ENCODE results near the gene STRN. TPM values are rescaled to one million over a fixed set of nuclear protein-coding genes. Genes with fewer than 3 reads are reported as not detected.
"Not testable (repeated sequence)": the region's sequence is repeated elsewhere in the genome, so short reads cannot be mapped to it uniquely, and the experiment has no call there.

The STRN gene
- polyA plus RNA-seq, 1 donor, result 26.4 TPM

DNA sequence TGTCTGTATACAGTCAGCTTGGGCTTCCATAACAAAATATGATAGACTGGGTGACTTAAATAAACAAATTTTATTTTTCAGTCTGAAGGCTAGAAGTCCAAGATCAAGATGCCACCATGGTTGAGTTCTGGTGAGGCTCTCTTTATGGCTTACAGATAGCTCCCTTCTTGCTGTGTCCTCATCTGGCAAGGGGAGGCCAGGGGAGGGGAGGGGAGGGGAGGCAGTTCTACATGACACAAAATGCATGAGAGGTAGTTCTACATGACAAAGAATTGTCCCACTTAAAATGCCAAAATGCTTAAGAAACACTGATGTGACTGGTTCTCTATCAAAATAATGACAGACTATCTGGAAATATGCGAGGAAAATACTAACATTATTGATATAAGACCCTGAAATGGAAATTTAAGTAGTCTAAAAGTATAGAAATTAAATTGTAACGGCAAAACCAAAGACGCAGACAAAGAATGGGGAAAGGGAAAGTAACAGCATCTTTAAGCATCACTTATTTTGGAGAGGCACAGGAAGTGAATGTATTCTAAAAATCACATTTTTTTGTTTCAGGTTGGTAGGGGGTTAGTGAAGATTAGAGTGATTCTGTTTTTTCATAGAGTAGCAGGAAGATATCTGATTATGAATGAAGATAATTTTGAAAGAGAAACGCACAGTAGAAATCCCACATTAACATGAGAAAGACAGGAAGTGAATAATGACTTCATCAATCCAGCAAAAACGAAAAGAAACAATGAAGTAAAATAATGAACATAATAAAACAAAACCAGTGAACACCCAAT, 131.4 kb downstream of the STRN start:
- DNase-seq, result no peak

DNA sequence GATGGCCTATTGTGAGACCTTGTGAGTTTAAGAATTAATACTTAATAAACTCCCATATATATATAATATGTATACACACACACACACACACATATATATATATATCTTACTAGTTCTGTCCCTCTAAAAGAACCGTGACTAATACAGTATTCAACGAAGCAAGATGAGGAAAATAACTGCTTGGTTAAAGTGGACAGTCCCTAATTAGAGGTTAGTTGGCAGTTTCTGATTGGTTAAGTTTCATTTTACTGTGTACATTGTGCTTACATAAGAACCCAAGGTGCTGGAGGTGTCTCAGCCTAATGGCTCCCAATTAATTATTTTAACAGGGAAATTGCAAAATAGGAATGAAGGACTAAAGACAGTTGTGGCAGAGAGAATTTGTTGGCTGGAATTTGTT, 132.1 kb downstream of the STRN start:
- no peak for DNase-seq

DNA sequence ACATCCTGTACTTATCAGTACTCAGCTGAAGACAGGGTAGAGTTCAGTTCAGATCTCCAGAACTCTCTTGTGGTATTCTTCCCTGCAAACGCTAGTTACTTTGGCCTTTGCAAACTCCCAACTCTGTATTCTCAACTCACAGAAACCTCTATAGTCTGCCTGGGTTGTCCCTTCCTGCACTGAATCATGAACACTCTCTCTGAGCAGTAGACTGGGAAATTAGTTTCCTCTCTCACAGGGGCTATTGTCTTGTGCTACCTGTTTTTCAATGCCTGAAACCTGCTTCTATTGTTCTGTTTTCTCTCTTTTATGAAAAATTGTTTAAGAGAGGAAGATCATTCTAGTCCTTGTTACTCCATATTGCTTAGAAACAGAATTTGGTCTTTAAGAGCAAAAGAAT, 135.2 kb downstream of the STRN start:
- DNase-seq, result no peak

DNA sequence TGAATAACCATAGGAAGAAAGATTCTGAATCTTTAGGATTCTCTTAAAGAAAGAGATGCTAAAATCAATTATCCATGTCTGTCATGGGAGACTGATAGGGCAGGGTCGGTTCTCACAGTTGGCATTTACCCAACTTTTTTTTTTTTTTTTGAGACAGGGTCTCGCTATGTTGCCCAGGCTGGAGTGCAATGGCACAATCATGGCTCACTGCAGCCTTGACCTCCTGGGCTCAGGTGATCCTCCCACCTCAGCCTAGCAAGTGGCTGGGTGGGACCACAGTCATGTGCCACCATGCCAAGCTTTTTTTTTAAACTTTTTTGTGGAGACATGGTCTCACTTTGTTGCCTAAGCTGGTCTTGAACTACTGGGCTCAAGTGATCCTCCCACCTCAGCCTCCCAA, 141.7 kb downstream of the STRN start:
- DNase-seq, result not testable (repeated sequence)

DNA sequence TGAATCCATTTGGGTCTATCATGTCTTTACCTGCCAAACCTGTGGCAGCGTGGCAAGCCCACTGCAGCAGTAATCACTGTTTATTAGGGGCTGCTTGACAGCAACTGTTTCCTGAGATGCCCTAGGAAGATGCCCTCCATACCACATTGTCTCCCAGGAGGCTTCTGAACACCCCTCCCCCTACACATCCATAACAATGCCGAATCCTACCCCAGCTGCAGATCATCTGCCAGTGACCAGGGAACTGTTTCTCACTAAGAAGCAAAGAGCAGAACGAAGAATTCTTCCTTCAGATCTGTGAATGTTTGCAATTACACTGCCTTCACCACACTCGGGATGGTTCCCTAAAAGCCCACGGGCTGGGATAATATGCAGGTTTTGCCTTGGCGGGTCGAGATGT, 142.1 kb downstream of the STRN start:
- DNase-seq, result no peak

DNA sequence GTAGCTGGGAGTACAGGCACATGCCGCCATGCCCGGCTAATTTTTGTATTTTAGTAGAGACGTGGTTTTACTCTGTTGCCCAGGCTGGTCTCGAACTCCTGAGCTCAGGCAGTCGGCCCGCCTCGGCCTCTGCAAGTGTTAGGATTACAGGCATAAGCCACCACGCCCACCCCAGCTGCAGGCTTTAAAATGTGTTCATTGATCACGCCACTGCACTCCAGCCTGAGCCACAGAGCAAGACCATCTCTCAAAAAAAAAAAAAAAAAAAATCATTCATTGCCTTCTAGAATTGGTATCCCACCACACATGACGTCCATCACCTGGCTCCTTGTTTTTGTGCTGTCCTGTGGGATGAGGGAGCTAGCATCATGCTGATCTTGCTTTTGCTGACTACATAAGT, 142.5 kb downstream of the STRN start:
- no peak for DNase-seq

DNA sequence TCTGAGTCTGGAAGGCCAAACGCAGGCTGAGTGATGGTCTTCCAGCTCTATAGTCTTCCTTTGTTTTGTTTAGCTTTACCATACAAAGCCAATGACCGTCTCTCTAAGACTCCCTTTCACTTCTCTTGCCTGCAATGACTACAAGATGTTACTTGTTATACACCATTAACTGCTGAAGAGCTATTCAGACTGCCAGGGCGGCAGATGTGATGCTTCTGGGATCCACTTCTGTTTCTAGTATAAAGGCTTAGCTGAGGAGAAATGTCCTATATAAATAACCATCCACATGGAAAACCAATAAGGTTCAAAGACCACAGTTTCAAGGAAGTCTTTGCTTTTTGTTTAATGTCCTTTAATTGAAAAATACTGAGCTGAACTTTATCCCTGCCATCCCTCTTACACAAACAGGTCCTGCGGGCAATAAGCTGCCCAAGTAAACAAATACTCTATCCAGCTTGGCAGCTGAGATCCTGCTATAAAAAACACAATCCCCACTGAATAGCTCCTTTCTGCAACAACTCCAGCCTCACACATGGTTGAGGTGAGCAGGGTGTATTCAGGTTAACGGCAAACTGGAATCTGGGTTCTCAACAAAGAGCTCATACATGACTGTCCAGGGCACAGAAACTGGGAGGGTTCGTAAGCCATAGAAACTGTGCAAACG, 145.3 kb downstream of the STRN start:
- DNase-seq, result no peak

DNA sequence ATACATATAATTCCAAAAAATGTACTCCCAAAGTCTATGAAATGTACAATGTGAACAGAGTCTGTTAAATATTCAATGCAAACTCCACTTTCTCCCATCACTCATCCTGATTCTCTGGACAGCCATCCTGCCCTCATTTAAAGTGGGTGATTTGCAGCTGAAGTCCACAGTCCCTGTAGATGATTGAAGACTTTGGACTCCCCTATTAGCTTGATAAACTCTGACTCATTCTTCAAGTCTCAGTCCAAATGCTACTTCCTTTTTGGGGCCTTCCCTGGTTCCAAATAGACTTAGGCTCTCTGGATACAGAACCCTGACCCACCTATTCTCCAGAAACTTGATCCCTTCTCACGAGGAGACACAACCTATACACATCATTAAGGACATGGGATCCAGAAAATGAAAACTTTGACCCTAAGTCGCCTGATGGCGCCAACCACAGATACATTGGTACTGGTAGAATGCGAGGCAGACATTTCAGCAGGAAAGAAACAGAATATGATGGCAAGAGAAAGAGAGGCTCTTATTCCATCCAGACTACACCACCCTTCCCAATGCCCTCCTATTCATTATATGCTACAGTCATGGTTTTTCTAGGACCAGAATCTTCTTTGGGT, 147.1 kb downstream of the STRN start:
- no peak for DNase-seq

DNA sequence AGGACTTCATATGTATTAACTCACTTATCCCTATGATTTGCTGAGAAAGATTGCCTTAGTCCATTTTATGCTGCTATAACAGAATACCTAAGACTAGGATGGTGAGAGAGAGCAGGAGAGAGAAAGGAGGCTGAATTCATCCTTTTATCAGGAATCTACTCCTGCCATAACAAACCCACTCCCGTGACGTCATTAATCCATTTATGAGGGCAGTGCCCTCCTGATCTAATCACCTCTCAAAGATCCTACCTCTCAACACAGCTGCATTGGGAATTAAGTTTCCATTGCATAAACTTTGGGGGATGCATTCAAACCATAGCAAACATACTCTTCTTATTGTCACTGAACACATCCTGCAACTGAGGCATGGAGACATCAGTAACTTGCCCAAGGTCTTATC, 147.8 kb downstream of the STRN start:
- no peak for DNase-seq

DNA sequence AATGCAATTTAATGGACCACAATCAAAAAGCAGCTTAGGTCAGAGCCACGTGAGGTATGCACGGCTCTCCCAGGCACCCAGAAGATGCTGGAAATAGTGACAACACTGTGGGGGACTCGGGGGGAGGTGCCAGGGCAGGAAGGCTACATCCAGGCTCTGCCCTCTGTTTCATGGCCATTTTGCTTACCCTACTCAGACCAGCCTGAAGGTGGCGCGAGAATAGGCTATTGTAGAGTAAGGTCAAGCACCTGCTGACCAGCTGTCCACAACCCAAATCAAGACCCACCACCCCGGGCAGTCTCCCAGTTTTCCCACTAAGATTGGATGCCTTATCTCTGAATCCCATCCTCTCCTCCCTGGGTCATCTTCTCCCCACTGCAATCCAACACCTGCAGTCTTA, 154.1 kb downstream of the STRN start:
- no peak for DNase-seq

DNA sequence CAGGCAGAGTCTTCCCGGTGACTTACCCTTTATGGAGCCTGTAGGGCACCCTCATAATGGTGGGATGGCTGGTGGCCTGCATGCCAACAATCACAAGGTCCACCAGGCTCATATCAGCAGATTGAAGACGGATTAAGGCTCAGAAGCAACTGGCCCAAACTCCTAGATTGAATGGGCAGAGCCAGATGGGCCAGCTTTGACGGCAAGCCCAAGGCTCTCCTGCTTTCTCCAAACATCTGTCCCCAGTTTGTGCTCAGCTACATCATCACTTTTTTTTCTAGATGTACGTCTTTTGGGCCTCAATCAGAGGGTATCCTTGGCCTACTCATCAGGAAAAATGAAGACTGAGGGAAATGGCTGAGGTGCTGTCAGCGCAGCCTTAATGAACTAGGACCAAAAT, 155.3 kb downstream of the STRN start:
- no peak for DNase-seq

DNA sequence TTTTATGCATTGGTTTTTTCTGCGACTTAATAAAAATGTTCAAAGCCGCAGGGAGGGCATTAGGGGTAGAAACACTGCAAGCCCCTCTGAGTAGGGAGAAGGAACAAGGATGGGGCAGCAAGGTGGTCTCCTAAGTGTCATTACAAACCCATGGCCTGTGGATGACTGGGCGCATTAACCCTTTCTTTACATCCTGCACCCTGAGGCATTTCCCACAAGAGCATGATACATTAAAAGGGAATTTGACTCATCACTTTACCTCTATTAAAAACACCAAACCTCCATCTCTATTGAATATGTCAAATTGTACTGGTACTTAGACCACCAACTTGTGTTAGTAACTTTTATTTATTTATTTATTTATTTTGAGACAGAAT, 157.3 kb downstream of the STRN start:
- no peak for DNase-seq

DNA sequence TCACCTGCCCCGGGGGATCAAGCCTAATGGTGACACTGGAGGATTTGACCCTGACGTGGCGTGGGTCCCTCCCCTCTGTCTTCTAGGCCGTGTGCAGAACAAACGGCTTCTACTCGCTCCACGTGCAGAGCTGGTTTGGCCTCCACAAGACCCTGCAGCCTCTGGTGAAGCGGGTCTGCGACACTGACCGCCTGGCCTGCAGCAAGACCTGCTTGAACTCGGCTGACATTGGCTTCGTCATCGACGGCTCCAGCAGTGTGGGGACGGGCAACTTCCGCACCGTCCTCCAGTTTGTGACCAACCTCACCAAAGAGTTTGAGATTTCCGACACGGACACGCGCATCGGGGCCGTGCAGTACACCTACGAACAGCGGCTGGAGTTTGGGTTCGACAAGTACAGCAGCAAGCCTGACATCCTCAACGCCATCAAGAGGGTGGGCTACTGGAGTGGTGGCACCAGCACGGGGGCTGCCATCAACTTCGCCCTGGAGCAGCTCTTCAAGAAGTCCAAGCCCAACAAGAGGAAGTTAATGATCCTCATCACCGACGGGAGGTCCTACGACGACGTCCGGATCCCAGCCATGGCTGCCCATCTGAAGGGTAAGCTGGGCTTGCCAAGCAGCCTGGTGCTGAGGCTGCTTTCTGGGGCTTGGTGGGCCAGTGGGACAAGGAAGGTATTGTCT, 157.8 kb downstream of the STRN start:
- DNase-seq, result no peak

DNA sequence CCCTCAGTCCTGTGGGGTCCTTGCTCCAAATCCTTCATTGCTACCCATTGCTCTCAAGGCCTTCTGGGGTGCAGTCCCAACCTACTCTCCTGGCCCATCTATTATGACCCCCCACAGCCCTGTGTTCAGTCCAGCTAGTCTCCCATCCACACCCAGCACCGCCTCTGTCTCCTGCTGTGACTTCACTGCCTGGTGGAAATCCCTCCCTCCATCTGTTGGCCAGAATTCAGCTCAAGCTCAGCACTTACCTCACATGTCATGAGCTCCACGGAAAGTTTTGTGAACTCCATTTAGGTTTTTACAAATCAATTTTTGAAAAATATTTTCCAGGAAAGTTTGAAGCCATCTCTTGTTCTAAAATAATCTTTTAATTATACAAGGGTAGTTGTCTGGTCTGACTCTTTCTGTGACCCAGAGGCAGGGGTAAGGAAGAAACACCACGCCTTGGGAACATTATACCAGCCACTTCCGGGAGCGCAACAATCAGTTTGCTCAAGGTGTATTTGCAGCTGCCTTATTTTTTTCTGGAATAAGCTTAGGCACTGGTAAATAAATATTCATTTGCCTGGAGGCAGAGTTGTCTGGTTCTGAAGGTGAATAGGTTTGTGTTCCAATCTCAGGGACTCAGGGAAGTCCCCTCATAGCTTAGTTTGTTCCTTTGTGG, 159.0 kb downstream of the STRN start:
- no peak for DNase-seq

DNA sequence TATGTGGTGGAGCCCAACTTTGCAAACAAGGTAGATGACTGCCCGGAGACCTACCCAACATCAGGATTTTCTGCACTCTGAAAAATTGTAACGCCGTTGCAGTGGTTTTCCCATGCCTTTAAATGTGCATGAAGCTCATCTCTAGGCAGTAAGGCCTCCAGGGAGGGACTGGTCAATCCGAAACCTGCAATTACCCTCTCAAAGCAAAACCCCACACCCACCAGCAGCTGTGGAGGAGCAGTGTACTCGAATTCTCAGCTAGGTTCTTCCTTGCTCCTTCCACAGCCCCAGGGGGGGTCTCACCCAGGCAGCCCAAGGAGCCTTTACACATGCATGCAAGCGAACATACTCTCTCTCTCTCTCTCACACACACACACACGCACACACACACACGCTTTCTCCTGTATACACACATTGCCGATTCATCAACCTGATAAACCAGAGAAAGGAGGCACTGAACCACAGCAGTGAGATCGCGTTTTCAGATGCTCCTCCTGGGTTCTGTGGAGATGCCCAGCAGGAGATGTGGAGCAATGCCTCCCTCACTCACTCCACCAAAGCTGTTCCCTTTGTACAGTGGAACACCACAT, 160.6 kb downstream of the STRN start:
- DNase-seq, result no peak

DNA sequence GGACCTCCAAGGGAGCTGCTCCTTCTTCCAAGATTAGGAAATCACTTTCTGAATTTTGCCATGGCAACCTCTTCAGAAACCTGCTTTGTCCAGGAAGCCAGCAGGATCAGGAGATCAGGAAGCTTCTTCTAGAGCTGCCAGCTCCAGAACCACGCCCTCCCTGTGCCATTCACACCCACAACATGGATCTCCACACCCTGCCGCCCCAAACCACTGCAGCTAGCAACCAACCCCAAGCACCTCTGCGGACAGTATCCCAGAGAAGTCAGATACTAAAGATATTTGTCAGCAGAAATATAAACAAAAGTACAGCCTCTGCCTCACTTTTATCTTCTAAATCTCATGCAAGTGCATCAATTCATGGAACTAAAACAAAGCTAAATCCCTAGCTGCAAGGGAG, 163.4 kb downstream of the STRN start:
- DNase-seq, result no peak

DNA sequence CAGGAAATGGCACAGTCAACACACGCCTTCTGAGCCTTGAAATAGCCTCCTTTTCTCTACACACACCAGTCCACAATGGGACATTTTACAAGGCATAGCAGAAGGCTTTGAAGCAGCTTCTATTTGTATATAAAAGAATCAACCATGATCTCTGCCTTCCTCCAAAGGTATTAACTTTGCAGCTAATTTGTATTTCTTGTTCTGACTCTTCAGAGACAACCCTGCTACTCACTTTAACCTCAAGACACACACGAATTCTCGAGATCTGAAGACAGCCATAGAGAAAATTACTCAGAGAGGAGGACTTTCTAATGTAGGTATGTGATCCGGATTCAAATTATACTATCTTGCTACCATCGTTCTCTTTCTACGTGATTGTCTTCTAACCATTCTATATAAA, 165.2 kb downstream of the STRN start:
- no peak for DNase-seq

DNA sequence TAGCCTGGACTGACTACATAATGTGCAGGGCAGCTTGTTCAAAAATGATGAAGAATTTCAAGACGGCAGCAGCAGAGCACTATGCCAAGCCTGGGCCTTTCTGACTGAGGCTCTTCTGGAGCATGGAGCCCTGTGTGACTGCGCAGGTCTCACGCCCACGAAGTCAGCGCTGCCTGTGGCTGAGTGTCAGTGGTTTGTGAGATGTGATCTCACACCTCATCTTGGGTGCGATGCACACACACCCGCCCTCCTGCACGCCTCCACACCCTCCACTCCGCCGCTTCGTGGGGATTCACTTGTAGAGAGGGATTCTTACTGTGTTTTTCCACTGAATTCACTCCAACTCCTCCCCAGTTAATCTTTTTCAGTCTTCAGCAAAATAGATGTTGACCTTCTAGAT, 166.0 kb downstream of the STRN start:
- no peak for DNase-seq

DNA sequence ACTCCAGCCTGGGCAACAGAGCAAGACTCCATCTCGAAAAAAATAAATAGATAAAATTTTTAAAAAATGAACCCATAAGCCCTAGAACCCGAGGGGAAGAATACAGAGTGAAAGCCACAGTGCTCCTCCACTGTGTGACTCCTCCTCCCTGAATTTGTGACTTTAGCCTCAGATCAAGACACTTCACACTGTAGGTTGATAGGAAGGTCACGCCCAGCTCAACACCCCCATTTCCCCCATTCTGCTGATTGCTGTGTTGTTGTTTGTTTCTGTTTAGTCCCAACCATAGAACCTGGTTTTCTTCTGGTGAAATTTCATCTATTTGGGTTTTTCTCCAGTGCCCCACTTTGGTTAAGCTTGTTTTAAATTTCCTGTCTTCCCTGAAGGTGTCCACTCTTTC, 167.6 kb downstream of the STRN start:
- DNase-seq, result no peak

DNA sequence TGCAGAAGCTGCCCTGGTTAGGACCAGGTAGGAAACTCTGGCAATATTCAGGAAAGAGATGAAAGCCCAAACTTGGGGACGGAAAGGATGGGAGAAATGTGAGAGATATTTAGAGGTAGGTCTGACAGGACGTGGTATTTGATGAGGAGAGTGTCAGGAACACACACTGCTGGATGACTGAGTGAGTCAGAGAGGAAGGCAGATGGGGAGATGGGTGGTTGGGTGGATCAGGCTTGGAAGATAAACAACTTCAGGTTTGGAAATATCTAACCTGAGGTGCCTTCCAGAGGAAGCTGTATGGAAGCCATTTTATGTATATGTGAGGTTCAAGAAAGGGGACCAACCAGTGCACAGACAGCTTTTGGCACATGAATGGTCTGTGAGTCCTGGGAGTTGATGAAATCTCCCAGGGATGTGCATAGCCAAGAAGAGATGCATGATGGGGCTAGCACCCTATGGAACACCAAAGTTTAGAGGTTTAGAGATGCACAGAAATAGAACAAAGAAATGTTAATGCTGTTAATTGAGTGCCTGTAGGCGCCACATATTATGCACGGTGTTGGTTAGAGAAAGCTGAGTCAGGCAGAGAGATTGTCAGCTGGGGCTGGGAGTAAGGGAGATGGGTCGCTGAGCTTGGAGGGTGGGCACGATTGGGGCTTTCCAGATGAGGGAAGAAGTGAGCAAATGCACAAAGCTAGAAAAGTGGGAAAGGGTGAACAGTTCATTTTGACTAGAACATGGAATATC, 168.8 kb downstream of the STRN start:
- DNase-seq, result no peak

Data from left kidney (tissue), 2 donors.